Mesenteric fat pad (tissue), 1 donor: Measurements from ENCODE around the gene DNAJC25. TPM values are rescaled to one million over a fixed set of nuclear protein-coding genes. Genes with fewer than 3 reads are reported as not detected.

Experiments
- DNase-seq: peaks from one replicate; pipeline ENCODE4 v3.0.0-alpha.2; 2020; ENCODE audit warnings: low spot score
- total RNA-seq: library from RNA; stranded (reverse); fragmentation: NEBNext Ultra II Directional; extraction: Animal tissue kit (Norgen Biotek cat#: 25700); gene quantifications from one replicate; pipeline ENCODE4 v1.2.1, GENCODE V29; 2021
- donor health status: DM: yes; HTN: yes; CAD: no.

The DNAJC25 gene
- total RNA-seq, 1 donor from 2014 or later: 7.5 TPM

- no peak for DNase-seq
These were observed 3.7 kb upstream of the DNAJC25 start for GRCh38 chr9:111627260-111627963.

GRCh38 chr9:111628411-111628810 is 2.7 kb upstream of the DNAJC25 start:
- no peak for DNase-seq

- no peak for DNase-seq
These were observed 761 bp upstream of the DNAJC25 start for GRCh38 chr9:111630182-111630963.

- no peak for DNase-seq
These were observed 245 bp upstream of the DNAJC25 start for GRCh38 chr9:111630964-111631213.

- DNase-seq: no peak
These were observed 926 bp downstream of the DNAJC25 start for GRCh38 chr9:111632060-111632459.

- DNase-seq: no peak
These were observed 1.7 kb downstream of the DNAJC25 start for GRCh38 chr9:111632695-111633388.

GRCh38 chr9:111633389-111633736 is 2.2 kb downstream of the DNAJC25 start:
- no peak for DNase-seq

- DNase-seq: no peak
These were observed 3.7 kb downstream of the DNAJC25 start for GRCh38 chr9:111634860-111635259.

- no peak for DNase-seq
These were observed 6.4 kb downstream of the DNAJC25 start for GRCh38 chr9:111637421-111637950.

GRCh38 chr9:111644195-111644772 is 13.2 kb downstream of the DNAJC25 start:
- no peak for DNase-seq

GRCh38 chr9:111645806-111646205 is 14.7 kb downstream of the DNAJC25 start:
- no peak for DNase-seq

- DNase-seq: no peak
These were observed 15.3 kb downstream of the DNAJC25 start for GRCh38 chr9:111646417-111646816.

GRCh38 chr9:111648066-111648465 is 16.9 kb downstream of the DNAJC25 start:
- no peak for DNase-seq

- no peak for DNase-seq
These were observed 17.9 kb downstream of the DNAJC25 start for GRCh38 chr9:111649016-111649415.

- DNase-seq: no peak
These were observed 25.9 kb downstream of the DNAJC25 start for GRCh38 chr9:111657051-111657450.

- DNase-seq: no peak
These were observed 27.8 kb downstream of the DNAJC25 start for GRCh38 chr9:111658943-111659342.

GRCh38 chr9:111659691-111660090 is 28.6 kb downstream of the DNAJC25 start:
- DNase-seq: no peak

GRCh38 chr9:111661150-111661801 is 30.1 kb downstream of the DNAJC25 start, which contains the start of gene GNG10:
GNG10 (plus strand) TSS chr9:111661605; CDS start chr9:111661635, 30 bp downstream.
- DNase-seq: peak; percentile 91

GRCh38 chr9:111661802-111662521 is 30.8 kb downstream of the DNAJC25 start:
- no peak for DNase-seq

- DNase-seq: no peak
These were observed 31.6 kb downstream of the DNAJC25 start for GRCh38 chr9:111662576-111663300.
